ENCODE measurements around the gene RABEP1. TPM values are rescaled to one million over a fixed set of nuclear protein-coding genes. Genes with fewer than 3 reads are reported as not detected.

RABEP1 gene
- polyA plus RNA-seq, 1 of the 3 experiments (the other 2 are of a cell fraction): 9.7 TPM

- TF ChIP-seq MAX (IDR thresholded peaks at IDR 0.05; ENCODE audit: low read depth) (no peak), CTCF (IDR thresholded peaks at IDR 0.05) (no peak)
Observed at GRCh38 chr17:5254414-5254813, 27.7 kb upstream of the RABEP1 start (continued).

GRCh38 chr17:5254903-5255521, 27.1 kb upstream of the RABEP1 start:
- POLR2A ChIA-PET: no interaction called here
- no peak for DNase-seq

GRCh38 chr17:5257124-5257523, 25.0 kb upstream of the RABEP1 start:
- WGBS (ENCODE audit: low lambda C conversion rate): 94% methylated on average over 5 of the region's 5 CpGs
- H3F3A ChIP-seq (replicated peaks; ENCODE audit: insufficient read depth): no peaks in the 10 kb centered on the region
- no peaks in the 10 kb centered on the region for H3K9me2 ChIP-seq
- no peak for TF ChIP-seq TCF12 (IDR thresholded peaks at IDR 0.05)
- TF ChIP-seq SMC3 (IDR thresholded peaks at IDR 0.05; ENCODE audit: low read depth, low read length): no peak
- TF ChIP-seq IRF3 (IDR thresholded peaks at IDR 0.05; ENCODE audit: low read depth, low read length): no peak
- TF ChIP-seq TAF1 (IDR thresholded peaks at IDR 0.05; ENCODE audit: borderline replicate concordance, low read depth, low read length): no peak
- TF ChIP-seq RCOR1 (IDR thresholded peaks at IDR 0.05; ENCODE audit: low read length): no peak
- no peak for TF ChIP-seq SIN3A (IDR thresholded peaks at IDR 0.05; ENCODE audit: borderline replicate concordance, low read depth, low read length)
- ChIA-PET POLR2A (no interaction called here), CTCF (interaction anchor here (1.6 kb wide), 1 partner anchor 182 kb away, joined by 6 read pairs; the partner anchor contains the start of gene C1QBP)
- H3K9ac ChIP-seq: no peak overlapping the region
- no peak for DNase-seq
- no peaks in the 10 kb centered on the region for H3K27me3 ChIP-seq (ENCODE audit: insufficient read depth)
- H4K20me1 ChIP-seq (ENCODE audit: insufficient read depth): no peaks in the 10 kb centered on the region
- H3K36me3 ChIP-seq (replicated peaks in 1 of 2; ENCODE audit: control insufficient read depth in 1 of 2, insufficient read depth in 2 of 2, low read length in 1 of 2): no peaks in the 10 kb centered on the region
- no peaks in the 10 kb centered on the region for H3K4me1 ChIP-seq (ENCODE audit: control insufficient read depth in 1 of 2, insufficient read depth in 2 of 2, low read depth in 1 of 2, low read length in 1 of 2)
- no peak overlapping the region for H3K27ac ChIP-seq (ENCODE audit: low read depth in 2 of 2, low read length in 1 of 2)
- H3K79me2 ChIP-seq (ENCODE audit: insufficient read depth): no peaks in the 10 kb centered on the region
- H3K4me2 ChIP-seq: no peak overlapping the region
- H3K4me3 ChIP-seq (ENCODE audit: low read depth in 2 of 2, low read length in 1 of 2): no peak overlapping the region
- no peaks in the 10 kb centered on the region for H3K9me3 ChIP-seq
- no peak overlapping the region for H2AFZ ChIP-seq (ENCODE audit: low read depth)

More at GRCh38 chr17:5254903-5255521, 27.1 kb upstream of the RABEP1 start:
- Histone ChIP-seq H3K79me2 (ENCODE audit: insufficient read depth) (no peaks in the 10 kb centered on the region), H3K9me3 (no peaks in the 10 kb centered on the region), H4K20me1 (ENCODE audit: insufficient read depth) (no peaks in the 10 kb centered on the region), H3K9me2 (no peaks in the 10 kb centered on the region), H3K4me1 (ENCODE audit: control insufficient read depth in 1 of 2, insufficient read depth in 2 of 2, low read depth in 1 of 2, low read length in 1 of 2) (no peaks in the 10 kb centered on the region), H3K27ac (ENCODE audit: low read depth in 2 of 2, low read length in 1 of 2) (no peak overlapping the region), H2AFZ (ENCODE audit: low read depth) (no peak overlapping the region), H3K4me2 (no peak overlapping the region), H3K27me3 (ENCODE audit: insufficient read depth) (no peaks in the 10 kb centered on the region), H3K9ac (no peak overlapping the region), H3F3A (replicated peaks; ENCODE audit: insufficient read depth) (no peaks in the 10 kb centered on the region), H3K36me3 (replicated peaks in 1 of 2; ENCODE audit: control insufficient read depth in 1 of 2, insufficient read depth in 2 of 2, low read length in 1 of 2) (no peaks in the 10 kb centered on the region), H3K4me3 (ENCODE audit: low read depth in 2 of 2, low read length in 1 of 2) (no peak overlapping the region)
- CTCF ChIA-PET: interaction anchor here (0.6 to 2.7 kb wide), 4 partner anchors 28 to 184 kb away, joined by 3 to 13 read pairs (median 3); partner anchors contain the start of gene C1QBP
- WGBS (ENCODE audit: low lambda C conversion rate): 75% methylated on average over 5 of the region's 5 CpGs
- TF ChIP-seq GATA2 (CRISPR knock-in tag; IDR thresholded peaks at IDR 0.05) (no peak), MXI1 (IDR thresholded peaks at IDR 0.05; ENCODE audit: low read depth, low read length) (no peak), CHD2 (IDR thresholded peaks at IDR 0.05; ENCODE audit: low read length, partially characterized antibody) (no peak), MAX (IDR thresholded peaks at IDR 0.05; ENCODE audit: low read depth) (no peak)
